Lower lobe of right lung (tissue), 2 donors: ENCODE results near the gene INPP5D. TPM values are rescaled to one million over a fixed set of nuclear protein-coding genes. Genes with fewer than 3 reads are reported as not detected.
"Not testable (repeated sequence)": the region's sequence is repeated elsewhere in the genome, so short reads cannot be mapped to it uniquely, and the experiment has no call there.

Experiments used
- ATAC-seq, 2 donors: fragments of 200-7000 bp; cut with Tn5 transposase; one replicate each; pipeline ENCODE4 v1.9.1; 2020 to 2022; ENCODE audit warnings: mild to moderate bottlenecking in 2 of 2, moderate library complexity in 2 of 2
- DNase-seq: peaks from one replicate; pipeline ENCODE4 v3.0.0-alpha.2; 2020
- H3K27ac ChIP-seq: fragments of 200-600 bp; one replicate; pipeline ENCODE4 v1.8.0; 2022
- H3K27me3 ChIP-seq: fragments of 200-600 bp; one replicate; pipeline ENCODE4 v1.8.0; 2022; ENCODE audit warnings: low read depth
- H3K36me3 ChIP-seq: fragments of 200-600 bp; one replicate; pipeline ENCODE4 v1.8.0; 2022; ENCODE audit warnings: mild to moderate bottlenecking
- H3K4me1 ChIP-seq: fragments of 200-600 bp; one replicate; pipeline ENCODE4 v1.8.0; 2022
- H3K4me3 ChIP-seq: fragments of 200-600 bp; one replicate; pipeline ENCODE4 v1.8.0; 2022; ENCODE audit warnings: mild to moderate bottlenecking
- H3K9me3 ChIP-seq: fragments of 200-600 bp; one replicate; pipeline ENCODE4 v1.8.0; 2022
- intact Hi-C: fragments of 100-400 bp; cut with DNase I; formaldehyde crosslinking; loops from one replicate; pipeline ENCODE4 v1.11.0; 2022
- total RNA-seq: library from RNA; stranded (reverse); fragmentation: NEBNext Ultra II Directional; extraction: Animal tissue kit (Norgen Biotek cat#: 25700); gene quantifications from one replicate; pipeline ENCODE4 v1.2.1, GENCODE V29; 2021
- TF ChIP-seq, protein P1 (sequence below): fragments of 200-600 bp; IDR thresholded peaks from one replicate; pipeline ENCODE4 v1.8.0; 2022; ENCODE audit warnings: antibody characterized with exemption, mild to moderate bottlenecking
- donor health status: DM: no; HTN: yes; CAD: no; lungs with severe emphysema.

INPP5D gene
- total RNA-seq, 1 donor from 2014 or later = 32.0 TPM

- Histone ChIP-seq H3K27ac (no peak overlapping the region), H3K27me3 (no peaks in the 10 kb centered on the region), H3K4me1 (peaks cover 4% of the 10 kb centered on the region), H3K36me3 (peaks cover 71% of the 10 kb centered on the region), H3K9me3 (no peaks in the 10 kb centered on the region), H3K4me3 (no peak overlapping the region)
- ATAC-seq (no peak), DNase-seq (no peak)
- TF ChIP-seq, protein P1, sequence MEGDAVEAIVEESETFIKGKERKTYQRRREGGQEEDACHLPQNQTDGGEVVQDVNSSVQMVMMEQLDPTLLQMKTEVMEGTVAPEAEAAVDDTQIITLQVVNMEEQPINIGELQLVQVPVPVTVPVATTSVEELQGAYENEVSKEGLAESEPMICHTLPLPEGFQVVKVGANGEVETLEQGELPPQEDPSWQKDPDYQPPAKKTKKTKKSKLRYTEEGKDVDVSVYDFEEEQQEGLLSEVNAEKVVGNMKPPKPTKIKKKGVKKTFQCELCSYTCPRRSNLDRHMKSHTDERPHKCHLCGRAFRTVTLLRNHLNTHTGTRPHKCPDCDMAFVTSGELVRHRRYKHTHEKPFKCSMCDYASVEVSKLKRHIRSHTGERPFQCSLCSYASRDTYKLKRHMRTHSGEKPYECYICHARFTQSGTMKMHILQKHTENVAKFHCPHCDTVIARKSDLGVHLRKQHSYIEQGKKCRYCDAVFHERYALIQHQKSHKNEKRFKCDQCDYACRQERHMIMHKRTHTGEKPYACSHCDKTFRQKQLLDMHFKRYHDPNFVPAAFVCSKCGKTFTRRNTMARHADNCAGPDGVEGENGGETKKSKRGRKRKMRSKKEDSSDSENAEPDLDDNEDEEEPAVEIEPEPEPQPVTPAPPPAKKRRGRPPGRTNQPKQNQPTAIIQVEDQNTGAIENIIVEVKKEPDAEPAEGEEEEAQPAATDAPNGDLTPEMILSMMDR = no peak
- intact Hi-C loops = no loop called here
Measured at GRCh38 chr2:233185330-233185729, 125.2 kb downstream of the INPP5D start.

DNA sequence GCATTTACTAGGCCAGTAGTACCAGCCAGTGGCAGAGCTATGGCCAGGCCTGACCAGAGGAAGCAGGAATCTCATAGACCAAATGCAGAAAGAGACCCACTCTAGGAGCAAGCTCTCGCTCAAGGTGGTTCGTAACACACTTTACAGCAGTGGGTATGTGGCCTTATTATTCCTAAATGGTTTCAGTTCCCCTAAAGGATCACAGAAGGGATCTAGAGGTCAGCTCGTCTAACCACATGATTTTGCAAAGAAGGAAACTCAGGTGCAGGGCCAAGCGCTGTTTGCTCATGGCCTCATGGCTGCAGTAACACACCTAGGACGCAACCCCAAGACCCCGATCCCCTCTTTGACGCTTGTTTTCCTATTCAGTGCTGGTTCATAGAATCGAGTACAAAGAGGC lies 125.8 kb downstream of the INPP5D start:
- Histone ChIP-seq H3K36me3 (peaks cover 77% of the 10 kb centered on the region), H3K27ac (no peak overlapping the region), H3K9me3 (no peaks in the 10 kb centered on the region), H3K4me1 (peaks cover 4% of the 10 kb centered on the region), H3K27me3 (no peaks in the 10 kb centered on the region), H3K4me3 (no peak overlapping the region)
- DNase-seq (no peak), ATAC-seq (no peak)
- intact Hi-C loops = no loop called here
- TF ChIP-seq, protein P1 = no peak

GRCh38 chr2:233186851-233187250 lies 126.7 kb downstream of the INPP5D start:
- DNase-seq (no peak), ATAC-seq (no peak)
- peaks cover 4% of the 10 kb centered on the region for H3K4me1 ChIP-seq
- no peak overlapping the region for H3K4me3 ChIP-seq
- no peaks in the 10 kb centered on the region for H3K27me3 ChIP-seq
- TF ChIP-seq, protein P1 = no peak
- intact Hi-C loops = no loop called here
- H3K36me3 ChIP-seq = peaks cover 76% of the 10 kb centered on the region
- no peak overlapping the region for H3K27ac ChIP-seq
- H3K9me3 ChIP-seq = no peaks in the 10 kb centered on the region

GRCh38 chr2:233189025-233189424 lies 128.9 kb downstream of the INPP5D start:
- no peak for ATAC-seq

GRCh38 chr2:233191016-233191415 lies 130.9 kb downstream of the INPP5D start:
- ATAC-seq, H3K27ac ChIP-seq, intact Hi-C loops, H3K4me1 ChIP-seq, H3K9me3 ChIP-seq, DNase-seq, H3K27me3 ChIP-seq, H3K4me3 ChIP-seq: not testable (repeated sequence)
- H3K36me3 ChIP-seq = peaks cover 75% of the 10 kb centered on the region

More at GRCh38 chr2:233189025-233189424, 128.9 kb downstream of the INPP5D start:
- Histone ChIP-seq H3K36me3 (peaks cover 63% of the 10 kb centered on the region), H3K27ac (no peak overlapping the region), H3K27me3 (no peaks in the 10 kb centered on the region), H3K9me3 (no peaks in the 10 kb centered on the region), H3K4me3 (no peak overlapping the region), H3K4me1 (peaks cover 4% of the 10 kb centered on the region)
- DNase-seq = no peak
- TF ChIP-seq, protein P1 = no peak
- intact Hi-C loops = no loop called here

DNA sequence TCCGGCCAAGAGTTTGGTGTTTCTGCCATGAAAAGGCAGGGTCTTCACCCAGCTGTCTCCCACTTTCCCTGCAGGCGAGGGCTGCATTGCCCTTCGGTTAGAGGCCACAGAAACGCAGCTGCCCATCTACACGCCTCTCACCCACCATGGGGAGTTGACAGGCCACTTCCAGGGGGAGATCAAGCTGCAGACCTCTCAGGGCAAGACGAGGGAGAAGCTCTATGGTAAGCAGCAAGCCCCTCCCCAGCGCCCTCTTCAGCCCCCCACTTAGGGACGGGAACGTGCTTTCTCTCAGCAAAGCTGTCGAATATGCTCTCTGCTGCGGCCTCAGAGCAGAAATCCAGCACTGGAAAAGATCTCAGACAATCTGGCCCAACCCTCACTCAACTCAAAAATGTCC lies 133.6 kb downstream of the INPP5D start:
- H3K4me1 ChIP-seq = no peaks in the 10 kb centered on the region
- ATAC-seq (no peak), DNase-seq (no peak)
- no peak overlapping the region for H3K4me3 ChIP-seq
- TF ChIP-seq, protein P1 = no peak
- no peaks in the 10 kb centered on the region for H3K27me3 ChIP-seq
- H3K36me3 ChIP-seq = peaks cover 84% of the 10 kb centered on the region
- intact Hi-C loops = no loop called here
- H3K9me3 ChIP-seq = no peaks in the 10 kb centered on the region
- no peak overlapping the region for H3K27ac ChIP-seq
